Neural progenitor cell (in vitro differentiated cells): ENCODE data around the gene VWA8.

Experiments used
- CTCF ChIP-seq: fragments of 200-600 bp; sonication (generic); IDR thresholded peaks from 2 replicates; pipeline ENCODE4 v1.5.1; 2017; ENCODE audit warnings: antibody characterized with exemption, mild to moderate bottlenecking
- EZH2 ChIP-seq: fragments of 200-600 bp; sonication (generic); IDR thresholded peaks from 2 replicates; pipeline ENCODE4 v1.6.1; 2017; ENCODE audit warnings: antibody characterized with exemption, mild to moderate bottlenecking, moderate library complexity
- EZH2phosphoT487 ChIP-seq: fragments of 200-600 bp; sonication (generic); IDR thresholded peaks from 2 replicates; pipeline ENCODE4 v1.6.1; 2017; ENCODE audit warnings: antibody characterized with exemption

- TF ChIP-seq EZH2 (no peak), CTCF (no peak), EZH2phosphoT487 (no peak)
Observed at GRCh38 chr13:41919741-41920487, 41.0 kb downstream of the VWA8 start.
